ENCODE results near the gene LEPROT. TPM values are rescaled to one million over a fixed set of nuclear protein-coding genes. Genes with fewer than 3 reads are reported as not detected.

Gene LEPROT
- total and polyA plus RNA-seq, 2 experiments from 2014 or later, result 22.9 to 24.9 TPM

DNA sequence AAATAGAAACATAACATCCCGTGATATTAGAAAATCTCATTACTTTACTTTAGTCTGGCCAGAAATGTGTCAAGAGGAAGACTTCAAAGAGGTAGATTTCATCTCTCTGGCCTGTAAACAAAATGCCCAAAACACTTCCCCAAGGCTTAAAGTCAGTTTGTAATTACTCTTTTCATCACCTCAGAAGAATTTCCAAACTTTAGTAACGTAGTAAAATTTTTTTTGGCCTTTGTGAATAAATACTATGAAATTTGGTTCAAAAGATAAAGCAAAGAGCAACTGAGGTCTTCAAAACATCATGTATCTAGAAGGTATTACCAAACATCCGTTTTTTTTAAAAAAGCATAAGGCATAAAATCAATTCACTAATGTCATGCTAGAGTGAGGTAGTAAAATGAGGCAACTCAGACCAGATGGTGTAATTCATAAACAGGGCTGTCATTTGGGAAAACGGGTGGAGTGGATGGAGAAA is 51.4 kb downstream of the LEPROT start (continued):
- TF ChIP-seq, protein P1, sequence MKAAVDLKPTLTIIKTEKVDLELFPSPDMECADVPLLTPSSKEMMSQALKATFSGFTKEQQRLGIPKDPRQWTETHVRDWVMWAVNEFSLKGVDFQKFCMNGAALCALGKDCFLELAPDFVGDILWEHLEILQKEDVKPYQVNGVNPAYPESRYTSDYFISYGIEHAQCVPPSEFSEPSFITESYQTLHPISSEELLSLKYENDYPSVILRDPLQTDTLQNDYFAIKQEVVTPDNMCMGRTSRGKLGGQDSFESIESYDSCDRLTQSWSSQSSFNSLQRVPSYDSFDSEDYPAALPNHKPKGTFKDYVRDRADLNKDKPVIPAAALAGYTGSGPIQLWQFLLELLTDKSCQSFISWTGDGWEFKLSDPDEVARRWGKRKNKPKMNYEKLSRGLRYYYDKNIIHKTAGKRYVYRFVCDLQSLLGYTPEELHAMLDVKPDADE (IDR thresholded peaks at IDR 0.05), result no peak
- TF ChIP-seq EZH2phosphoT487 (IDR thresholded peaks at IDR 0.05; ENCODE audit: unreplicated experiment), result no peak
- no peak for TF ChIP-seq STAT1 (IDR thresholded peaks at IDR 0.05; ENCODE audit: unreplicated experiment)
- no peak for TF ChIP-seq JUNB (IDR thresholded peaks at IDR 0.05; ENCODE audit: unreplicated experiment)

DNA sequence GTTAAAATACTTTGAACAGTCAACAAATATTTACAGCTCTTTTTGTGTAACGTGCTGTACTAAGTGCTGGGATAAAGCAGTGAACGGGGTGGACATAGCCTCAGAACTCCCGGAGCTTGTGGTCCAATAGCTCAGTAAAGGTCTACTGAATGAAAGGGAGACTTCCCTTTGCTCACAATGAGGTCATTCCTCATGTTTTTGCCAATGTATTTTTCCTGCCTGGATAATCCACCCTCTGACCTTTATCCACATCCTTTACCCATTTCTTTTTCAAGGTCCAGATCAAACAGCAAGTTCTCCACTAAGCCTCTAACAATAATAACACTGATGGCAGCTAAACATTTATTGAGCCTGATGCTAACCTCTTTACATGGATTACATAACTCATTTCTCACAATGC is 55.9 kb downstream of the LEPROT start:
- Histone ChIP-seq H2AFZ (no peak overlapping the region), H3K27ac (ENCODE audit: low read depth) (no peak overlapping the region), H3K4me2 (no peak overlapping the region), H3K27me3 (ENCODE audit: insufficient read depth) (no peaks in the 10 kb centered on the region), H3K4me3 (no peak overlapping the region), H3K4me1 (ENCODE audit: insufficient read depth) (no peaks in the 10 kb centered on the region), H3F3A (replicated peaks; ENCODE audit: low read depth) (no peaks in the 10 kb centered on the region), H3K9me2 (ENCODE audit: insufficient read depth) (no peaks in the 10 kb centered on the region; the same call in 1 of the 2 replicates), H4K20me1 (replicated peaks; ENCODE audit: insufficient read depth) (0 out of 2 replicates have a peak, but pooled peaks cover 3% of the 10 kb centered on the region), H3K79me2 (replicated peaks; ENCODE audit: insufficient read depth) (no peaks in the 10 kb centered on the region), H3K36me3 (ENCODE audit: insufficient read depth) (no peaks in the 10 kb centered on the region)
- H3K4me3 Mint-ChIP-seq, result no peak overlapping the region
- no peak overlapping the region for H3K27ac Mint-ChIP-seq
- DNase-seq (ENCODE audit: low spot score), result no peak
- ATAC-seq, result no peak
- H3K27me3 Mint-ChIP-seq (ENCODE audit: insufficient read depth, low read depth, poor library complexity), result no peaks in the 10 kb centered on the region
- H3K9me3 Mint-ChIP-seq, result no peaks in the 10 kb centered on the region
- no peaks in the 10 kb centered on the region for H3K4me1 Mint-ChIP-seq
- H3K36me3 Mint-ChIP-seq (ENCODE audit: low read depth), result no peaks in the 10 kb centered on the region
- TF ChIP-seq, protein P1 (IDR thresholded peaks at IDR 0.05), result no peak
- TF ChIP-seq, protein P2, sequence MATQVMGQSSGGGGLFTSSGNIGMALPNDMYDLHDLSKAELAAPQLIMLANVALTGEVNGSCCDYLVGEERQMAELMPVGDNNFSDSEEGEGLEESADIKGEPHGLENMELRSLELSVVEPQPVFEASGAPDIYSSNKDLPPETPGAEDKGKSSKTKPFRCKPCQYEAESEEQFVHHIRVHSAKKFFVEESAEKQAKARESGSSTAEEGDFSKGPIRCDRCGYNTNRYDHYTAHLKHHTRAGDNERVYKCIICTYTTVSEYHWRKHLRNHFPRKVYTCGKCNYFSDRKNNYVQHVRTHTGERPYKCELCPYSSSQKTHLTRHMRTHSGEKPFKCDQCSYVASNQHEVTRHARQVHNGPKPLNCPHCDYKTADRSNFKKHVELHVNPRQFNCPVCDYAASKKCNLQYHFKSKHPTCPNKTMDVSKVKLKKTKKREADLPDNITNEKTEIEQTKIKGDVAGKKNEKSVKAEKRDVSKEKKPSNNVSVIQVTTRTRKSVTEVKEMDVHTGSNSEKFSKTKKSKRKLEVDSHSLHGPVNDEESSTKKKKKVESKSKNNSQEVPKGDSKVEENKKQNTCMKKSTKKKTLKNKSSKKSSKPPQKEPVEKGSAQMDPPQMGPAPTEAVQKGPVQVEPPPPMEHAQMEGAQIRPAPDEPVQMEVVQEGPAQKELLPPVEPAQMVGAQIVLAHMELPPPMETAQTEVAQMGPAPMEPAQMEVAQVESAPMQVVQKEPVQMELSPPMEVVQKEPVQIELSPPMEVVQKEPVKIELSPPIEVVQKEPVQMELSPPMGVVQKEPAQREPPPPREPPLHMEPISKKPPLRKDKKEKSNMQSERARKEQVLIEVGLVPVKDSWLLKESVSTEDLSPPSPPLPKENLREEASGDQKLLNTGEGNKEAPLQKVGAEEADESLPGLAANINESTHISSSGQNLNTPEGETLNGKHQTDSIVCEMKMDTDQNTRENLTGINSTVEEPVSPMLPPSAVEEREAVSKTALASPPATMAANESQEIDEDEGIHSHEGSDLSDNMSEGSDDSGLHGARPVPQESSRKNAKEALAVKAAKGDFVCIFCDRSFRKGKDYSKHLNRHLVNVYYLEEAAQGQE (IDR thresholded peaks at IDR 0.05; ENCODE audit: unreplicated experiment), result no peak
- TF ChIP-seq, protein P3, sequence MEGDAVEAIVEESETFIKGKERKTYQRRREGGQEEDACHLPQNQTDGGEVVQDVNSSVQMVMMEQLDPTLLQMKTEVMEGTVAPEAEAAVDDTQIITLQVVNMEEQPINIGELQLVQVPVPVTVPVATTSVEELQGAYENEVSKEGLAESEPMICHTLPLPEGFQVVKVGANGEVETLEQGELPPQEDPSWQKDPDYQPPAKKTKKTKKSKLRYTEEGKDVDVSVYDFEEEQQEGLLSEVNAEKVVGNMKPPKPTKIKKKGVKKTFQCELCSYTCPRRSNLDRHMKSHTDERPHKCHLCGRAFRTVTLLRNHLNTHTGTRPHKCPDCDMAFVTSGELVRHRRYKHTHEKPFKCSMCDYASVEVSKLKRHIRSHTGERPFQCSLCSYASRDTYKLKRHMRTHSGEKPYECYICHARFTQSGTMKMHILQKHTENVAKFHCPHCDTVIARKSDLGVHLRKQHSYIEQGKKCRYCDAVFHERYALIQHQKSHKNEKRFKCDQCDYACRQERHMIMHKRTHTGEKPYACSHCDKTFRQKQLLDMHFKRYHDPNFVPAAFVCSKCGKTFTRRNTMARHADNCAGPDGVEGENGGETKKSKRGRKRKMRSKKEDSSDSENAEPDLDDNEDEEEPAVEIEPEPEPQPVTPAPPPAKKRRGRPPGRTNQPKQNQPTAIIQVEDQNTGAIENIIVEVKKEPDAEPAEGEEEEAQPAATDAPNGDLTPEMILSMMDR (conservative IDR thresholded peaks at IDR 0.05; ENCODE audit: low read depth in 2 of 2), result no peak
- TF ChIP-seq POLR2AphosphoS5 (IDR thresholded peaks at IDR 0.05; ENCODE audit: low read depth) (no peak), EZH2 (IDR thresholded peaks at IDR 0.05; ENCODE audit: low read depth, unreplicated experiment) (no peak), ZNF114 (CRISPR knock-in tag; IDR thresholded peaks at IDR 0.05) (no peak), CREB1 (CRISPR knock-in tag; IDR thresholded peaks at IDR 0.05; ENCODE audit: low read depth) (no peak), STAT1 (IDR thresholded peaks at IDR 0.05; ENCODE audit: unreplicated experiment) (no peak), ZNF331 (CRISPR knock-in tag; IDR thresholded peaks at IDR 0.05; ENCODE audit: low read depth) (no peak), EZH2phosphoT487 (IDR thresholded peaks at IDR 0.05; ENCODE audit: unreplicated experiment) (no peak), NANOG (IDR thresholded peaks at IDR 0.05; ENCODE audit: borderline replicate concordance) (no peak), JUNB (IDR thresholded peaks at IDR 0.05; ENCODE audit: unreplicated experiment) (no peak)
